GM12873 (cell line): ENCODE data around the gene EMD.

Experiments used
- CTCF ChIP-seq: IDR thresholded peaks from 2 replicates; pipeline ENCODE4 v1.5.1; 2012; ENCODE audit warnings: low read depth, mild to moderate bottlenecking, moderate library complexity, low read length, control low read depth; ENCODE audit not compliant: insufficient read depth; ENCODE audit errors: missing control alignments

The EMD gene

DNA sequence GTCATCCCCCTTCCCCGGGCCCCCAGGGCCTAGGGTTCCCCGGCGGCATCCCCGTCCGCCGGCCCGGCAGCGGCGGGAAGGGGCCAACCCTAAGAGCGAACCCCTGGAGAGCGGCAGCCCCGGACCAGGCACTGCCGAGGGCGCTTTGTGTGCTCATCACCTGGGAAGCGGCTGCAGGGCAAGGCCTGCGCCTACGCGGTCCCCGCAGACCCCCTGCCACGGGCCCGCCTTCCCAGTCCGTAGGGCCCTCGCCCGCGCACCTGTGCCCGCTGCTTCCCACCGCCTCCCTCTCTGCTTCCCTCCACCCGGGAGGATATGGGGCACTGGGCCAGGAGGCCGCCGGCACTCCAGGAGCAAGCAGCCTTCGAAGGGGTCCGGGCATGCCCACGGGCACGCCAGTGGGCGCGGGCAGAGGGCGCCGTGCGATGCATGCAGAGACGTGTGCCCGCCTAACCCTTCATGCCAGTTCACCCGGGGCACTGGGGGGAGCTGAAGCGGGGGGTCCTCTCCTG, 7.2 kb upstream of the EMD start:
- no peak for TF ChIP-seq CTCF

- no peak for TF ChIP-seq CTCF
These were observed 6.5 kb upstream of the EMD start for GRCh38 chrX:154372612-154373022.

GRCh38 chrX:154373340-154374306, 5.5 kb upstream of the EMD start:
- peak; percentile 52 for TF ChIP-seq CTCF

- TF ChIP-seq CTCF = no peak
These were observed 4.6 kb upstream of the EMD start, which contains the start of gene FLNA for GRCh38 chrX:154374313-154375155. TSS of gene FLNA (minus strand) at chrX:154374634. CDS start at chrX:154371245, 3,389 bp downstream.

GRCh38 chrX:154375156-154375504, 4.0 kb upstream of the EMD start:
- TF ChIP-seq CTCF = no peak

- no peak for TF ChIP-seq CTCF
These were observed 2.3 kb upstream of the EMD start for GRCh38 chrX:154376774-154377173.
